ENCODE data around the gene RBM45. TPM values are rescaled to one million over a fixed set of nuclear protein-coding genes. Genes with fewer than 3 reads are reported as not detected.

The RBM45 gene
- total and polyA plus RNA-seq, 10 donors, result 13.0 to 19.3 (median 15.7) TPM

DNA sequence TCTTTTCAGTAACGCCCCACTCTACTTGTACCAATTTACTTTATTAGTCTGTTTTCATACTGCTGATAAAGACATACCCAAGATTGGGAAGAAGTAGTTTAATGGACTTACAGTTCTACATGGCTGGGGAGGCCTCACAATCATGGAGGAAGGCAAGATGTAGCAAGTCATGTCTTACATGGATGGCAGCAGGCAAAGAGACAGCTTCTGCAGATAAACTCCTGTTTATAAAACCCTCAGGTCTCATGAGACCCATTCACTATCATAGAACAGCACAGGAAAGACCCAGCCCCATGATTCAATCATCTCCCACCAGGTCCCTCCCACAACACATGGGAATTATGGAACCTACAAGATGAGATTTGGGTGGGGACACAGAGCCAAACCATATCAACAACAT is 43.3 kb downstream of the RBM45 start:
- Histone ChIP-seq H3K36me3 (no peaks in the 10 kb centered on the region), H3K4me3 (no peak overlapping the region), H3K9me3 (peaks cover 0 to 17% (median 4%) of the 10 kb centered on the region in 8 donors), H3K4me1 (no peaks in the 10 kb centered on the region), H3K27ac (no peak overlapping the region), H3K27me3 (replicated peaks in 1 of 7) (no peaks in the 10 kb centered on the region)
- no peak for DNase-seq
- WGBS, 5 donors, result 84 to 96% (median 90%) methylated on average over 1 of the region's 1 CpG
- TF ChIP-seq POLR2AphosphoS5 (IDR thresholded peaks at IDR 0.05), result no peak
- TF ChIP-seq POLR2A (IDR thresholded peaks at IDR 0.05), result no peak
- TF ChIP-seq, protein P1, sequence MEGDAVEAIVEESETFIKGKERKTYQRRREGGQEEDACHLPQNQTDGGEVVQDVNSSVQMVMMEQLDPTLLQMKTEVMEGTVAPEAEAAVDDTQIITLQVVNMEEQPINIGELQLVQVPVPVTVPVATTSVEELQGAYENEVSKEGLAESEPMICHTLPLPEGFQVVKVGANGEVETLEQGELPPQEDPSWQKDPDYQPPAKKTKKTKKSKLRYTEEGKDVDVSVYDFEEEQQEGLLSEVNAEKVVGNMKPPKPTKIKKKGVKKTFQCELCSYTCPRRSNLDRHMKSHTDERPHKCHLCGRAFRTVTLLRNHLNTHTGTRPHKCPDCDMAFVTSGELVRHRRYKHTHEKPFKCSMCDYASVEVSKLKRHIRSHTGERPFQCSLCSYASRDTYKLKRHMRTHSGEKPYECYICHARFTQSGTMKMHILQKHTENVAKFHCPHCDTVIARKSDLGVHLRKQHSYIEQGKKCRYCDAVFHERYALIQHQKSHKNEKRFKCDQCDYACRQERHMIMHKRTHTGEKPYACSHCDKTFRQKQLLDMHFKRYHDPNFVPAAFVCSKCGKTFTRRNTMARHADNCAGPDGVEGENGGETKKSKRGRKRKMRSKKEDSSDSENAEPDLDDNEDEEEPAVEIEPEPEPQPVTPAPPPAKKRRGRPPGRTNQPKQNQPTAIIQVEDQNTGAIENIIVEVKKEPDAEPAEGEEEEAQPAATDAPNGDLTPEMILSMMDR (IDR thresholded peaks at IDR 0.05 in 8 of 11, conservative IDR thresholded peaks at IDR 0.05 in 3 of 11), result no peak
- intact Hi-C loops (cut with DNase I; ENCODE audit: low total_unique reads), result no loop called here

DNA sequence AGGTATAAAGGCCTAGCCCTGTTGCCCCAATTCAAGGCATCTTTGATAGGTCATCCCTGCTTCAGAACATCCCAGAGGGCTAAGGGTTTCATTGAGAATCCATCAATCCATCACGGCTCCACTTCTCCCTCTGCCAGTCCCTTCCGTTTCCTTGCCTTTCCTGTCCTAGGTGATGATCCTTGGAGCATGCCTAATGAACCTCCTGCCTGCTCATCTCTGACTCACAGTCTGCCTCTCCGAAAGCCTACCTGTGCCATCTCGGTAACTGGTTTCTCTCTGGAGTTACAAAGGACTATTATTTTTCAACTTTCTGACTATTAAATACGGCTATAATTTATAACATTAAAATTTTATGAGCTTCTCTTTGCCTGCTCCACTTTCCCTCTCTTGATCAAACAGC is 45.3 kb downstream of the RBM45 start:
- Histone ChIP-seq H3K27me3 (replicated peaks in 1 of 7) (no peaks in the 10 kb centered on the region), H3K27ac (no peak overlapping the region), H3K9me3 (peaks cover 0 to 17% (median 4%) of the 10 kb centered on the region in 8 donors), H3K4me1 (no peaks in the 10 kb centered on the region), H3K36me3 (no peaks in the 10 kb centered on the region), H3K4me3 (no peak overlapping the region)
- intact Hi-C loops (cut with DNase I; ENCODE audit: low total_unique reads), result no loop called here
- no peak for DNase-seq
- TF ChIP-seq POLR2AphosphoS5 (IDR thresholded peaks at IDR 0.05), result no peak
- no peak for TF ChIP-seq POLR2A (IDR thresholded peaks at IDR 0.05)
- TF ChIP-seq, protein P1 (IDR thresholded peaks at IDR 0.05 in 8 of 11, conservative IDR thresholded peaks at IDR 0.05 in 3 of 11), result no peak
- WGBS, 5 donors, result 85 to 96% (median 90%) methylated on average over 5 of the region's 5 CpGs

DNA sequence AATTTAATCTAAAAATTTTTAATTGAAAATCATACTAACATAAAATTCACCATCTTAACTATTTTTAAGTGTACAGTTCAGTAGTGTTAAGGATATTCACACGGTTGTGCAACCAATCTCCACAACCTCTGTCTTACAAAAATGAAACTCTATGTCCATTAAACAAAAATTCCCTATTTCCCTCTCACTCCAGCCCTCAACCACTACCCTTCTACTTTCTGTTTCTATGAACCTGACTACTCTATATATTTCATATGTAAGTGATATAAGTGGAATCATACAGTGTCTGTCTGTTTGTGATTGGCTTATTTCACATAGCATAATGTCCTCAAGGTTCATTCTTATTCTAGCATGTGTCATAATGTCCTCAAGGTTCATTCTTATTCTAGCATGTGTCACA is 47.7 kb downstream of the RBM45 start:
- intact Hi-C loops (cut with DNase I; ENCODE audit: low total_unique reads), result no loop called here
- H3K27ac ChIP-seq, result no peak overlapping the region
- DNase-seq, result no peak
- H3K36me3 ChIP-seq, result no peaks in the 10 kb centered on the region
- TF ChIP-seq POLR2AphosphoS5 (IDR thresholded peaks at IDR 0.05) (no peak), POLR2A (IDR thresholded peaks at IDR 0.05) (no peak)
- TF ChIP-seq, protein P1 (IDR thresholded peaks at IDR 0.05 in 8 of 11, conservative IDR thresholded peaks at IDR 0.05 in 3 of 11), result no peak
- H3K4me3 ChIP-seq, result no peak overlapping the region
- no peaks in the 10 kb centered on the region for H3K4me1 ChIP-seq
- 66 to 86% (median 75%) methylated on average over 1 of the region's 1 CpG for WGBS, 5 donors
- H3K27me3 ChIP-seq (replicated peaks in 1 of 7), result no peaks in the 10 kb centered on the region
- peaks cover 0 to 11% (median 2%) of the 10 kb centered on the region in 8 donors for H3K9me3 ChIP-seq

DNA sequence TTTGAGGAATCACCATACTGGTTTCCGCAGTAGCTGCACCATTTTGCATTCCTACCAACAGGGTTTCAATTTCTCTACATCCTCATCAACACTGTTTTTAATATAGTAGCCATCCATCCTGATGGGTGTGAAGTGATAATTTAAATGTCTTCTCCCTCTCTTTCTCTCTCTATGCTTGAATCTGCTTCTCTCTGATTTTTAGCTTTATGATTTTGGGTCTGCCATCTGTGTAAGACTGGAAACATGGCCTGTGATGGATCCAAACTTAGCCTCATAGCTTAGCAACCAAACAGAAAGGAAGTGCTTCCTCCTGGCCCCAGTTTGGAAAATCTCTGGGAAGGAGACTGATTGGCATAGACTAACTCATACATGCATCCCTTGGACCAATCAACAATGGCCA is 48.4 kb downstream of the RBM45 start:
- no peak for TF ChIP-seq POLR2A (IDR thresholded peaks at IDR 0.05)
- no peak for TF ChIP-seq POLR2AphosphoS5 (IDR thresholded peaks at IDR 0.05)
- TF ChIP-seq, protein P1 (IDR thresholded peaks at IDR 0.05 in 8 of 11, conservative IDR thresholded peaks at IDR 0.05 in 3 of 11), result no peak
- H3K36me3 ChIP-seq, result no peaks in the 10 kb centered on the region
- 88 to 100% (median 98%) methylated on average over 1 of the region's 1 CpG for WGBS, 5 donors
- no peak overlapping the region for H3K4me3 ChIP-seq
- no peak overlapping the region for H3K27ac ChIP-seq
- DNase-seq, result no peak
- no peaks in the 10 kb centered on the region for H3K4me1 ChIP-seq
- no peaks in the 10 kb centered on the region for H3K27me3 ChIP-seq (replicated peaks in 1 of 7)
- H3K9me3 ChIP-seq, result peaks cover 0 to 4% (median 0%) of the 10 kb centered on the region in 8 donors
- intact Hi-C loops (cut with DNase I; ENCODE audit: low total_unique reads), result no loop called here
